COLO668 (cell line): ENCODE results near the gene WNT6.

ENCODE experiments used
- DNase-seq: peaks from one replicate; lab custom pipeline; 2025; ENCODE audit not compliant: unreplicated experiment; lab: John Stamatoyannopoulos, UW

Gene WNT6

DNA sequence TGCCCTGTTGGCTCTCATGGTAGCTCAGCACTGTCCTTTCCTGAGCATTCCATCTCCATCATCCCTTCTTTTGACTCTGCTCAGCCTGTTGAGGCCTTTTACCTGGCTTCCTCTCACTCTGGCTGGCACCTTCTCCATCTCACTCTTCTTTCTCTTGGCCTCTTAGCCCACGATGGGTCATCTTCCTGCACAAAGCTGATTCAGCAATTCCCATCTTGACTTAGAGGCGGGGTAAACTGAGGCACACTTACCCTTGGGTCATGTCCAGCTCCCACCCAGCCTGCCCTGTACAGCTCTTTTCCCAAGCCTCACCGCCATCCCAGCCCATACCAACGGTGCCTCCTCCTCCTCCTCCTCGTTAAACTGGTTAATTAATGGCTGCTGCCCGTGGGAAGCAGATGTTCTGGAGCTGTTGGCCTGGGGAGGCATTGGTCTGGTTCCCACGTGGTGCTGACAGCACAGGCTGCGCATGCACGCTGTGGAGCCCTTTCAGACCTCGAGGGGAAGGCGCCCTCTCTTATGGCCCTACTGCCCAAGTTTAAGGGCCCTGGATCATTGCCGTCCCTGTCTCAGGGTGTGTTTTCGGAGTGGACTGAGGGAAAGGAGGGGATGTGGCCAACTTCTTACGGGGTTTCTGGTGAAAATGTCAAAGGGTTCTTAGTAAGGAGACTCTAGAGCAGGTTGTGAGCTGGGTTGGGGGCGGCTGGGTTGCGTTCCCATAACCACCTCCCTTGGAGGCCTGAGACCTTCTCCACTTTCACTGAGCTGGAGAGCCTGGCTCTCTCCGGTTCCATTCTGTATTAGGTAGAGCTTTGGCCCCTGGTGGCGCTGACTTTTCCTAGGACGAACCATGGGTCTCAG lies 31.9 kb downstream of the WNT6 start:
- DNase-seq, result no peak

DNA sequence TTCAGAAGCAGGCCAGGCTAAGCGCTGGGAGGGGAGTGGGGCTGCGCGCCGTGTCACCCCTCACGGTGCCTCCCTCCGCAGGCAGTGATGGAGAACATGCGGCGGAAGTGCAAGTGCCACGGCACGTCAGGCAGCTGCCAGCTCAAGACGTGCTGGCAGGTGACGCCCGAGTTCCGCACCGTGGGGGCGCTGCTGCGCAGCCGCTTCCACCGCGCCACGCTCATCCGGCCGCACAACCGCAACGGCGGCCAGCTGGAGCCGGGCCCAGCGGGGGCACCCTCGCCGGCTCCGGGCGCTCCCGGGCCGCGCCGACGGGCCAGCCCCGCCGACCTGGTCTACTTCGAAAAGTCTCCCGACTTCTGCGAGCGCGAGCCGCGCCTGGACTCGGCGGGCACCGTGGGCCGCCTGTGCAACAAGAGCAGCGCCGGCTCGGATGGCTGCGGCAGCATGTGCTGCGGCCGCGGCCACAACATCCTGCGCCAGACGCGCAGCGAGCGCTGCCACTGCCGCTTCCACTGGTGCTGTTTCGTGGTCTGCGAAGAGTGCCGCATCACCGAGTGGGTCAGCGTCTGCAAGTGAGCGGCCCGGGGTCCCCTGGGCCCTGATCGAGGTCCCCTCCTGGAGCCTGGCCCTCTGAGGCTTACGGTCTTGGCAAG lies 33.2 kb downstream of the WNT6 start:
- peak; percentile 91 for DNase-seq

DNA sequence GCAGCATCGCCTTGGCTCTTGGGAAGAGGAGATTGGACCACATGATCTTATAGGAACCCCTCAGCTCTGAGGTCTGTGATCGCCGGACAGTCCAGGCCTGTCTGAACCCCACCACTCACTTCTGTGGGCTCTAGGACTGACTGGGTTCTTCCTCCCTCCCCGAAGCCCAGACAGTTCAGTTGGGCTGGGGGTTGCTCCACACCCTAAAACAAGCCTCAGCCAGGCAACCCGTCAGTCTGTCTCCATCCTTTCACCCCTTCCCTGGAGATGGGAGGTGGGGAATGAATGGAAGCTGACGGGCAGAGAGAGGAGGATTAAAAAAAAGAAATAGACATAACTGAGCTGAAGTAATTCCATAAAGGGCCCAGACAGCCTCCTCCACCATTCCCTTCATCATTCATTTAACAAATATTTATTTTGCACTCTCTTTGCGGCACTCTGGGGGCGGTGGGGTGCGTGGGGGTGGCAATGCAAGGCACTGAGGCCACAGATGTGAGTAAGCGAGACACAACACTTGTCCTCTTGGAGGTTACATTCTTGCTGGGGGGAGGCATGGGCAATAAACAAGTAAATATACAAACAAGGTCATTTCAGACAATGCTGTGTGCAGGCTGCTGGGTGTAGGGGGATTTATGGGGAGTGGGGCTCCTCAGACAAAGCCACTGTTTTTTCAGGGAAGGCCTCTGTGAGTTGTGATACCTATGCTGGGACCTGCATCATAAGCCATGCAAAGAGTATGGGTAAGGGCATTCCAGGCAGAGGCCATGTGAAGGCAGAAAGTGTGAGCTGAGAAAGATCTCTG lies 33.9 kb downstream of the WNT6 start:
- DNase-seq, result no peak

DNA sequence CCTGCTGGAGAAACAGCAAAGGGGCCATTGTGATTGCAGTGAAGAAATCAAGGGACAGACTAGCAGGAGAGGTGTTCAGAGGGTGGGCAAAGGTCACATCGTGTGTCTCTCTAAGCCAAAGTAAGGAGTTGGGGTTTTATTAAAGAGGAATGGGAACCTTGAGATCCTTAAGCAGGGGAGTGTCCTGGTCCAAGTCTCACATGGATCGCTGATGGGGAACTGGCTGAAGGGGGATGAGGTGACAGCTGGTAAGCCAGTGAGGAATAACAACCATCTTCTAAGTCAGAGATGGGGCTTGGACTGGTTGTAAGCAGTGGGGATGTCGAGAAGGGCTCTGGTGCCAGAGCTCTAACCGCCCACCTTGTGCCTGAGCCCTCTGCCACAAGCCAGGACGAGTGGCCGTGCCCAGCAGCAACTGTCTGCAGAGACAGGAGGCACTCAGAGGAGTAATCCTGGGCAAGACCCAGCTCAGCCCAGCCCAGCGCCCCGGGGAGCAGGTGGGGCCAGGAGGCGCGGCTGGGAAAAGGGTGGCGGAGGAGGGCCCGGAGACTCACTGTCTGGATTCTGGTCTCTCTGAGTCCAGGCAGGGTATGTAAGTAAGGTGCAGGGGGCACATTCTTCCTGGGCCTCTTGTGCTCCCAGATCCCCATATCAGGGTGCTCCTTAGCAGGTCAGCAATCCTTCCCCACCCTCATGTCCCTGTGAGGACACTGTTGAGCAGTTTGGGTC lies 34.7 kb downstream of the WNT6 start:
- peak; percentile 70 for DNase-seq

DNA sequence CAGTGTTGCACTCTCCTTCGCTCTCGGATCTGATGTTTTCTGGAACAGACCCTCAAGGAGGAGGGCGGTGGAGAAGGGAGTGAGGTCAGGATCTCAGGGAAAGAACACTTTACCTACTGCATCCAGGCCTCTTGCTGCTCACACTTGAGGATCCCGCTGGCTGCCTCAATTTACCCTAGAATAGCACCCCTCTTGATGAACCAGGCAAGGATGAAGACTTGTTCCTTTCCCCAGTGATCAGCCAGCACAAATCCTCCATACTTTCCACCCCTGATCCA lies 35.2 kb downstream of the WNT6 start:
- DNase-seq, result no peak

DNA sequence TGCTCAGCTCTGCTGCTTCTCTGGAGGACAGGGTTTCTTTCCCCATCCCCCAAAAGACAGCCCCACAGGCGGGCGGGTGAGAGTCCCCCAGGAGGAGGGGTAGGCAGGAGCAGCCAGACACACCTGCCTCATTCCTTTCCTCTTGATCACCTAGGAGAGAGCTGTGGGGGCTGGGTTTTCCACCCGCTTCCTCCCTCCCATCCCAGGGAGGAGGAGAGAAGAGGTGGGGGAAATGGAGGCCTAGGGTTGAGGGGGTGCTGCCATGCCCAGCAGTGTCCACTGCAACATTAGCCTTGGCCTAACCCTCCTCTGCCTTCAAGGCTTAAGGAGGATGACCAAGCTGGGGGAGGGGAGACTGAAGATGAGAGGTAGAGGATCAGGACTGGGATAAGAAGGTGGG lies 35.7 kb downstream of the WNT6 start:
- peak; percentile 62 for DNase-seq

DNA sequence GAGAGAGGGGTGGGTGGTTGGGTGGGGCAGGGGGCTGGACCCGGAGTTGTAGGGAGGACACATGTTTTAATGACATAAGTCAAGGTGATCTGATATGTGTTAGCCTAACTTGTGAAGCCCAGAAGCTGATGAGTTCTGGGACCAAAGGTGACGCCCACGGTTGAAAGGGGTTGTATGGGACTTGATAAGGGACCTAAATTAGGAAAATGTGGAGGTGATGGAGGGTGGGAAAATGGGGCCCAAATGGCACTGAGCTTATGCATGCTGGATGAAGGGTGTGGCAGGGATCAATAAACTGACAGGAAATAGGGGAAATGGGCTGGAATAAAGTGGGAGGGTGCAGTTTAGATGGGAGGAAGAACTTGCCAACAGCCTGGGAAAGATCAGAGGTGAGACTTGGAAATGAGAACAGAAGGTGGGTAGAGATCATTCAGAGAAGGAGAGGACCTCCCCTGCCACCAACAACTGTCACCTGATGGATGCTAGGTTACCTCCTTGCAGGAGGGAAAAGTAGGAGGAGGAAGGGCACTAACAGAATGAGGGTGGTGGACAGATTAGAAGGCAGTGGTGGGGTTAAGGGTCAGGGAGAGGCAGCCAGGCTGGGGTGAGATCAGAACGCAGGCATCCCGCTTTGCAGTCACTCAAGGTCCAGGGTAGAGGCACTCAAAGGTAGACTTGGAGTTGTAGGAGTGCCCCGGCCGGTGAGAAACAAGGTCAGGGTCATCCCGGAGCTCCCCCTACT lies 36.3 kb downstream of the WNT6 start:
- no peak for DNase-seq

DNA sequence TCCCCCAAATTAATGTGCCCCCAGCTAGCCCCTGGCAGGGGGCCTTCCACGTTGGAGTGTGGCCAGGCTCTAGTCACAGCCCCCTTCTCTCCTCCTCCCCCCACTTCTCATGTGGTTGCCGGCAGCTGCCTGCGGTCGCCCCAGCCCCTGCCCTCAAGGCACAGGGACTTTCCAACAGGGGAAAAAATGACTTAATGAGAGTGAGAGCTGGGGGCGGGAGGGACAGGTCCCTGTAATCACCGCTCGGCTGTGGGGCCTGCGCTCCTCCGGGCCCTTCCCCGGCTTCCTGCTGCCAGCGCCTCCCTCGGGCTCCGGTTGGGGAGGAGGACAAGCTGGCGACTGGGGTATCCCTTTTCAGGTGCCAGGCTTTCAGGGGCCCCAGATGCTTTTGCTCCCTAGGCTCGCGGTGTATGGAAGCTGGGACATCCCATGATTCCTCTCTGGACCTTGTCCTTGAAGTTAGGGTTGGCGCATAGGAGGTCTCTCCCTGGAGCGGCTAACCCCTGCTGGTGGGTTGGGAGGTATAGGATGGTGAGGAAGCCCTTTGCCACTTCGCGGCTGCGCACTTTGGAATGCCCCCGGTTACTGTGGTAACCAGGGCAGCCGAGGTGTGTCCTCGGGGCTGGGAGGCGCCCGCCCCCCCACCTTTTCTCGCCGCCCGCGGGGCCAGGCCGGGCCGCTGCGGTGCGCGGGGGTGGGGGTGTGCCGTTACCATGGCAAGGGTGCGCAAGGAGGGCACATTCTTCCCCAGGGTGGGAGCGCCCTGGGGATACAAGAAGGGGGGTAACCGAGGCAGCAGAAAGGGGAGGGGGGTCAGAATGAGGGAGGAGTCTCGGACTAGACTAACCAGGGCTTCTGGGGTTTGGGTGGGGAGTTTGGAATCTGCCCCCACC lies 37.1 kb downstream of the WNT6 start:
- DNase-seq, result peak; percentile 83

DNA sequence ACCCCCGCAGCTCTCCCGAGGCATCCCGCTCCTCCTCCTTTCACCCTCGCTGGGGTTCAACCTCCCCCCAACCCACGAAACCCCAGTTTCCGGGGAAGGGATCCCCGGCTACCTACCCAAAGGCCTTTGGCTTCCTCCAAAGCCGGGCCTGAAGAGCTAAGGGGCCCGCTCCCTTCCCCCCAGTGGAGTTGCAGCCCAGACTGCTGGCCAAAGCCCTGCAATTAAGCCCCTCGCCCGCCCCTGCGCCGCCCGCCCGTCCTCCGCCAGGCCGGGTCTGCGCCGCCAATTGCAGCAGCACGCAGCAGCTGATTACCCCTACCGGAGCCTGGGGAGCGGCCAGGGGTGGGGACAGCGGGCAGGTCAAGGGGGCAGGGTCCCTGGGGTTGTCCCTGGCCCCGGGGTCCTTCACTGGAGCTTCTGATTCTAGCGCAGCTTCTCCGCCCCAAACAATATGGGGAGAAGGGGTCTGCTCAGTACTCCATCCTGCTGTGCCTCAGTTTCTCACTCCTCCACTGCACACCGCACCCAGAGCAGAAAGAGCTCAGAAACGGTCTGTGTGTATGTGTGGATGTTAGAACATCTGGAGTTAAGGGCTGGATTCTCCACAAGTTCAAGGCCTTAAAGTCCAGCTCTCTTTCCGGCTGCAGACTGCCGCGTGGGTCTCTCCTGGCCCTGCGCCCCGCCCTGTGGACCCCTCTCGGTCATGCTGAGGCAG lies 37.9 kb downstream of the WNT6 start:
- DNase-seq, result peak; percentile 30

DNA sequence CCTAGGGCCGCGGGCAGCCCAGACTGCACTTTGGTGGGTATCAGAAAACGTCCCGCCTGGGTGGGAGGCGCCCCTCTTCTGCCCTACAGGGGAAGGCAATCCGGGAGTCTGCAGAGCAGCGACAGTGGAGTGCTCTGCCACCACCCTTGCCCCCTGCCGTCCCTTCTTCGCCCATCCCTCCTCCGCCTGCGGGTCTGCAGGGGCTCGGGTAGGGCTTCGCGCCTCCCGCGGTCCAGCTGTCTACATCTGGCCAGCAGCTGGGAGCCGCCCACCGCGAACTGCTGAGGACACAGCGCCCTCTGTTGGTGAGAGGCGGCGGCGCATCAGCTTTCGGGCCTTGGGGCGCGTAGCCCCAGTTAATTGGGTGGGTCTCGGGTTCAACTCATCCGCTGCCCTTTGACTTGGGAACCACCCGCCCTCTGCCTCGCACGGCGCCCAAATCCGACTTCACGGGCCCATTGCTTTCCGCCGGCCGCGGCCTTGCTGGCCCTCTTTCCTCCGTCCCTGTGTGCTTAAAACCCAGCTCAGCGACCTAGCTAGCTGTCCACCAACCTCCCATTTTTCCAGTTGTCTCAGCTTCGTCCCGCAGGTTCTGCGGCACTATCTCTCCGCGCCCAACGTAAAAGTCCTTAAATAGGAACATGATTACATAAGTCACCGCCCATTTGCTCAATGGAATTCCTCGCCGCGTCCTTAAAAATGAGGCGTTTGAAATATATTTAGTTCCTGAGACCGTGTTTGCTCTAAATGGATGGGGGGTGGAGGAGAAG lies 38.7 kb downstream of the WNT6 start:
- DNase-seq, result peak; percentile 70

DNA sequence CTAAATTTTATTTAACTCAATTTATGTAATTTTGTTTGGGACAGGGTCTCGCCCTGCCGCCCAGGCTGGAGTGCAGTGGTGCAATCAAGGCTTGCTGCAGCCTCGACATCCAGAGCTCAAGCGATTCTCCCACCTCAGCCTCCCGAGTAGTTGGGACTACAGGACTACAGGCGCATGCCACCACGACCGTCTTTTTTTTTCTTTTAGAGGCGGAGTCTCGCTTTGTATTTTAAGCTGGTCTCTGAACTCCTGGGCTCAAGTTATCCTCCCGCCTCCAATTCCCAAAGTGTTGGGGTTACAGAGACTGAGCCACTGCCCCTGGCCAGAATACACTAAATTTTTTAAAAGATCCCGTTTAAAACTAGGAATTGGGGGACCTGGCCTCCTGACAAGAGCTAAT lies 39.5 kb downstream of the WNT6 start:
- DNase-seq, result no peak

DNA sequence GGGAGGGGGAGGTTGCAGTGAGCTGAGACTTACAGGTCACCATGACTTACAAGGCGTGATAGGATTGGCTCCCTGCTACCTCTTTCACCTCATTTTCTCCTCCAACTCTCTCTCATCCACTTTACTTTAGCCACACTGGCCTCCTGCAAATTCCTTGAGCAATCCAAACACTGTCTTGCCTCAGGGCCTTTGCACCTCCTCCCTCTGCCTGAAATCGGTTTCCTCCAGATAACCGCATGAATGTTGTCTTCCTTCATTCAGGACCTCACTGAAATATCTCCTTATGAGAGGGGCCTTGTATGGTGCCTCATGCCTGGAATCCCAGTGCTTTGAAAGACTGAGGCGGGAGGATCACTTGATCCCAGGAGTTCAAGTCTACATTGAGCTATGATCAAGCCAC lies 42.8 kb downstream of the WNT6 start:
- DNase-seq, result no peak

DNA sequence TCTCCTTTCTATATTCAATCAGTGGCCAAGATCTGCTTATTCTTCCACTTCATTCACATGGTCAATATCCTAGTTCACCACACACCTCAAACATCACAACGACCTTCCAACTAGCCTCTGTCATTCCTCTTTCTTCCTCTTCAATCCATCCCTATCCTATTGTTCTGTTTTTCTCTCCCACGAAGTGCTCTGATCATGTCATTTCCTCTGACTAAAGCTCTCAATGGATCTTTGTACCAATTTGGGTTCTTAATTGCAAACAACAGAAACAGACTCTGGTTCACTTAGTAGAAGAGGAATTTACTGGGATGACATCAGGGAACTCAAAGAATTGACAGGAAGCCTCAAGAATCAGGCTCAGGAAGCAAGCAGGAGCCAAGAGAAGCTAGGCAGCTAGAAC lies 44.6 kb downstream of the WNT6 start:
- no peak for DNase-seq

DNA sequence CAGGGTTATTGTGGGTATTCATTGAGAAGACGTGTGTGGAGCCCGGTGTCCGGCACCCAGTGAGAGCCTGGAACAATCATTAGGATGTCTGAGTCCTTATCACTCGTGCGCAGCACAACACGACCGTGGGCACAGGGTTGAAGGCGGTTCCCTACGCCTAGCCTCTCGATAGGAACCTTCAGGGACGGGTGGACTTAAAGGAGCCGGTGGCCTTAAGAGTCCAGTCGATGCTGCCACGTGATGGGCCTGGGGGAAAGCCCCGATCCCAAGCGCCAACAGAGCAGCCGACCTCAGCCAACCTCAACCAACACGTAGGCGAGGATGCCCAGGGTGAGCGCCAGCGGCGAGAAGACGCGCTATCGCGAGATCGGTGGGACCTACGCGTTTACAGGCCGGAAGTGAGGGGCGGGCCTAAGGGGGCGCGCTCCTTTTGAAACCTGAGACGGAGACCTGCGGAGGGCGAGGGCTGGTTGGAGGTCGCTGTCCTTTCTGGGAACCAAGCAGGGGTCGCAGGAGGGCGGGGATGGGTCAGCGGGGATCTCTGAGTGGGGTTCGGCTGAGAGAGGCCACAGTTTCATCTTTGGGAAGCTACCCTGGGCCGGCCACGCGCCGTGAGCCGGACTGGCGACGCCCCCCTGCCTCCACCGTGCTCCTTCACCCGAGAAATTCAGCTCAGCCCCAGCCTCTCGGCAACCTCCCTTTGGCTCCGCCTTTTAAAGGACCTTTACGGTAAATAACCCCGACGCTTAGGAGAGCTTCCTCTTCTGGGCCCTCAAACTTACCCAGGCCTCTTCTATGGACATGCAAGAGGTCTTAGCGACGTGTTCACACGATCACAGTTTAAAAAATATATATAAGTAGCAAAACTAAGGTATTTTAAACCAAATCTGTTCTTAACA lies 49.4 kb downstream of the WNT6 start:
- DNase-seq, result peak; percentile 96

DNA sequence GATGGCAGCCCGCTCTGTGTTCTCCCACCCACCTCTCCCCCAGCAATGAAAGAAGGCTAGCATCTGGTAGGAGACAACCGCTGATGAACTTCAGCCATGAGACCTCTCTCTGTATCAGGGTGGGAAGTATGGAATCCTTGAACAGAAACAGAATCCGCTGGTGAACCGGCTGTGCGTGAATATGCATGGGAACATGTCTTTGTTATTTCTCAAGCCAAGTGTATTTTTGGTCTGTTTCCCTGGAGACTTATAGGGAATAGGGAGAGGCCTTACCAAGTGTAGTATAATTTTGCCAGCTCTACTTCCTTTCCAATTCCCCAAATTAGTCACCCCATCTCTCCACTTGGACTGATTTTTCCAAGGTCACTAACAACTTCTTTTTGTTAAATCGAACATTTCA lies 51.1 kb downstream of the WNT6 start:
- DNase-seq, result no peak

DNA sequence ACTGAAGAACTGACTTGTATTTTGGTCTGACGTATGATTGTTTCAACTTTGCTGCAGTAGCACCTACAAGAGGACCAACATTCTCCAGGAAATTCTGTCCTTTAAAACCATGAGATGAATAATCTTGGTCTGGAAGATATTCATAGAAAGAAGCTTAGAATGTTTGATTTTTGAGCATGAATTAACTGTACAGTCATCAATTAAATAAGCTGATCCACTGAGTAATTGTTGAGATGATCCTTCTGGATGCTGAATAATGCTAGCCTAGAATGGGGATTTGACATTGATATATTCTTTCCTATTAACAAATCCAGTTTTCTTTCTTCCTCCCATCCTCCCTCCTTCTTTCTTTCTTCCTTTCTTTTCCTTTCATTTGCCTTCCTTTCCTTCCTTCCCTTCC lies 60.9 kb downstream of the WNT6 start:
- DNase-seq, result no peak
